ENCODE measurements around the gene SLC39A8. TPM values are rescaled to one million over a fixed set of nuclear protein-coding genes. Genes with fewer than 3 reads are reported as not detected.
A peak's percentile ranks its signal among the peaks of the same experiment; 100 is the strongest.

SLC39A8 gene
- total and polyA plus RNA-seq, 7 donors: 3.2 to 44.5 (median 7.7) TPM

- Histone ChIP-seq H3K27me3 (no peaks in the 10 kb centered on the region), H3K27ac (no peak overlapping the region), H3K4me1 (no peaks in the 10 kb centered on the region), H3K4me3 (no peak overlapping the region), H3K36me3 (no peaks in the 10 kb centered on the region), H3K9me3 (no peaks in the 10 kb centered on the region)
- 59 to 69% methylated on average over 3 of the region's 3 CpGs for WGBS, 2 donors
- no peak for DNase-seq
- TF ChIP-seq CTCF (IDR thresholded peaks at IDR 0.05) (peak in 1 of 4 experiments; percentile 29), POLR2A (IDR thresholded peaks at IDR 0.05) (no peak)
- intact Hi-C loops (cut with DNase I): no loop called here
These were observed 82.1 kb downstream of the SLC39A8 start for GRCh38 chr4:102263024-102263787.

GRCh38 chr4:102259702-102260101 is 85.6 kb downstream of the SLC39A8 start:
- no peaks in the 10 kb centered on the region for H3K4me1 ChIP-seq
- H3K27ac ChIP-seq: no peak overlapping the region
- H3K27me3 ChIP-seq: no peaks in the 10 kb centered on the region
- H3K36me3 ChIP-seq: no peaks in the 10 kb centered on the region
- DNase-seq: no peak
- H3K4me3 ChIP-seq: no peak overlapping the region
- TF ChIP-seq POLR2A (IDR thresholded peaks at IDR 0.05): no peak
- no peak for TF ChIP-seq CTCF (IDR thresholded peaks at IDR 0.05)
- no peaks in the 10 kb centered on the region for H3K9me3 ChIP-seq
- intact Hi-C loops (cut with DNase I): no loop called here
- 52 to 74% methylated on average over 1 of the region's 1 CpG for WGBS, 2 donors

GRCh38 chr4:102259081-102259480 is 86.2 kb downstream of the SLC39A8 start:
- Histone ChIP-seq H3K27ac (no peak overlapping the region), H3K4me1 (no peaks in the 10 kb centered on the region), H3K27me3 (no peaks in the 10 kb centered on the region), H3K9me3 (no peaks in the 10 kb centered on the region), H3K36me3 (no peaks in the 10 kb centered on the region), H3K4me3 (no peak overlapping the region)
- DNase-seq: no peak
- 42 to 54% methylated on average over 3 of the region's 3 CpGs for WGBS, 2 donors
- intact Hi-C loops (cut with DNase I): no loop called here
- TF ChIP-seq POLR2A (IDR thresholded peaks at IDR 0.05) (no peak), CTCF (IDR thresholded peaks at IDR 0.05) (no peak), POLR2AphosphoS5 (IDR thresholded peaks at IDR 0.05) (no peak), EP300 (IDR thresholded peaks at IDR 0.05) (no peak)

- H3K9me3 ChIP-seq: no peaks in the 10 kb centered on the region
- TF ChIP-seq POLR2A (IDR thresholded peaks at IDR 0.05): no peak
- no peak for TF ChIP-seq CTCF (IDR thresholded peaks at IDR 0.05)
- TF ChIP-seq EP300 (IDR thresholded peaks at IDR 0.05): no peak
- no peak for TF ChIP-seq POLR2AphosphoS5 (IDR thresholded peaks at IDR 0.05)
- H3K4me1 ChIP-seq: no peaks in the 10 kb centered on the region
- no peaks in the 10 kb centered on the region for H3K27me3 ChIP-seq
- no peak for DNase-seq
- WGBS, 2 donors: 63 to 78% methylated on average over 3 of the region's 3 CpGs
- no peaks in the 10 kb centered on the region for H3K36me3 ChIP-seq
- no peak overlapping the region for H3K4me3 ChIP-seq
- H3K27ac ChIP-seq: no peak overlapping the region
- intact Hi-C loops (cut with DNase I): no loop called here
These were observed 89.0 kb downstream of the SLC39A8 start for GRCh38 chr4:102256321-102256720.

- intact Hi-C loops (cut with DNase I): no loop called here
- H3K4me3 ChIP-seq: no peak overlapping the region
- no peaks in the 10 kb centered on the region for H3K9me3 ChIP-seq
- H3K27me3 ChIP-seq: no peaks in the 10 kb centered on the region
- H3K36me3 ChIP-seq: no peaks in the 10 kb centered on the region
- H3K27ac ChIP-seq: no peak overlapping the region
- no peak for TF ChIP-seq EP300 (IDR thresholded peaks at IDR 0.05)
- no peak for TF ChIP-seq CTCF (IDR thresholded peaks at IDR 0.05)
- TF ChIP-seq POLR2A (IDR thresholded peaks at IDR 0.05): no peak
- TF ChIP-seq POLR2AphosphoS5 (IDR thresholded peaks at IDR 0.05): no peak
- H3K4me1 ChIP-seq: no peaks in the 10 kb centered on the region
- 46 to 69% methylated on average over 2 of the region's 2 CpGs for WGBS, 2 donors
- DNase-seq: no peak
These were observed 91.4 kb downstream of the SLC39A8 start for GRCh38 chr4:102253860-102254259.
